Stomach (tissue), 4 donors: Measurements from ENCODE around the gene RBP4.
A peak's percentile ranks its signal among the peaks of the same experiment; 100 is the strongest.

Experiments used
- CTCF ChIP-seq, 7 experiments: fragments of 450-650 bp in 4 of 7; fragments of 200-600 bp in 3 of 7; sonication (generic) in 3 of 7; IDR thresholded peaks; one replicate each; pipeline ENCODE4 v1.5.1; 2016 to 2019; ENCODE audit warnings: antibody characterized with exemption in 7 of 7, control low read depth in 2 of 7, mild to moderate bottlenecking in 1 of 7
- EP300 ChIP-seq: sonication (generic); formaldehyde crosslinking; IDR thresholded peaks from one replicate; pipeline ENCODE4 v1.6.1; 2017; ENCODE audit warnings: antibody characterized with exemption
- POLR2A ChIP-seq, 4 donors: fragments of 450-650 bp; IDR thresholded peaks; one replicate each; pipeline ENCODE4 v1.6.1; 2016; ENCODE audit warnings: antibody characterized with exemption in 4 of 4, control low read depth in 2 of 4, mild to moderate bottlenecking in 1 of 4, moderate library complexity in 1 of 4
- POLR2AphosphoS5 ChIP-seq, 3 donors: sonication (generic); formaldehyde crosslinking; IDR thresholded peaks; one replicate each; pipeline ENCODE4 v1.6.1; 2016; ENCODE audit warnings: antibody characterized with exemption in 3 of 3

DNA sequence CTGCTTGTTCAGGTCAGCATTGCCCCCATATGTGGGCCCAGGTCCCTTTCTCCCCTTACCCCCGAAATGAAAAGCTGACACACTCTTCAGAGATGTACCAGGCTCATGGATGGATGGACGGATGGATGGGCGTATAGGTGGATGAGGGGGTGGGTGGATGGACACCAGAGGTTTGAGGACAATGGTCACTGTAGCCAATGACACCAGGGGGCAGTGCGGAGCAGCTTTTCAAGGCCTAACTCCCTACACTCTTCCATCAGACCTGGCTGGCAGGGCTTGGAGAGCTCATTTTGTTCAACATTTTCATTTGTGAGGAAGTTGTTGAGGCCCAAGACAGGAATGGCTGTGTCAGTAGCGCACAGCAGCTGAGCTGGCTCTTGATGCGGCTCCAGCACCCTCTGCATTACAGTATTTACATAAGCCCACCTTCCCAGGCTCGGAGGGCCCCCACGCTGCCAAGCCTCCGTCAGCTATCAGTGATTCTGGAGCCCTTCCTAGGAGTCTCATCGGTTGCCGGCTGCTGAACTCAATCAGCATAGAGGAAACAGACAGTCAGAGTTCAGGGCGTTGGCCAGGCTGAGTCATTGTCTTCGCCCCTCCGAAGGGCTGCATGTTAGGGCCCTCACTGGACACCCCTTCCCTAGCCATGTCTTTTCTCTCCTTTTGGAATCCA, 46.1 kb downstream of the RBP4 start:
- TF ChIP-seq CTCF (IDR thresholded peaks at IDR 0.05) (peak in 5 of 7 experiments; percentile 37 to 65 (median 54)), EP300 (no peak), POLR2A (IDR thresholded peaks at IDR 0.05) (no peak), POLR2AphosphoS5 (IDR thresholded peaks at IDR 0.05) (no peak)
